Ishikawa (cell line): ENCODE results near the gene FOXO6.

Experiments used
- CEBPB ChIP-seq: IDR thresholded peaks from 2 replicates; pipeline ENCODE4 v1.6.1; 2012
- EGR1 ChIP-seq: IDR thresholded peaks from 2 replicates; pipeline ENCODE4 v1.6.1; 2012
- EP300 ChIP-seq: IDR thresholded peaks from 2 replicates; pipeline ENCODE4 v1.6.1; 2012; ENCODE audit warnings: borderline replicate concordance
- REST ChIP-seq: IDR thresholded peaks from 2 replicates; pipeline ENCODE4 v1.6.1; 2012; ENCODE audit warnings: low read depth, mild to moderate bottlenecking
- TAF1 ChIP-seq: IDR thresholded peaks from 2 replicates; pipeline ENCODE4 v1.6.1; 2012; ENCODE audit warnings: low read depth, mild to moderate bottlenecking
- TCF12 ChIP-seq: IDR thresholded peaks from 2 replicates; pipeline ENCODE4 v1.6.1; 2012; ENCODE audit warnings: low read depth
- TEAD4 ChIP-seq: IDR thresholded peaks from 2 replicates; pipeline ENCODE4 v1.6.1; 2012

DNA sequence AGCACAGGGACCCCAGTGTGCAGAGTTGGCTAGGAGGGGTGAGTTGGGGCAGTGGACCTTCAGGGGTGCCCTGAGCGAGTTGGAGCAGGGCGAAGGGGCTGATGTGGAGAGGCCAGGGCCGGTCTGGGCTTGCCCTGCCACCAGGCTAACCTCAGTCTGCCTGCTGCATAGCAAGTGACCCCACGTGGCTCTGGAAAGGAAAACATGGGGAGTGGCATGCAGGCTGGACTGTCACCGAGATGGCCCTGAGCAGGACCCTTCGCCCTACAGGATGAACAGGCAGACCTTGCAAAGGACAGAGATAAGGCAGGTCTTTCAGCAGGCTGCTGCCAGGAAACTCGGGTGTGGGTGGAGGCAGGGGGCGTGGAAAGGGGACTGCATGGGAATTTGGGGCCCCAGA lies 51.5 kb downstream of the FOXO6 start:
- TF ChIP-seq TEAD4 = no peak
- TF ChIP-seq TAF1 = no peak
- no peak for TF ChIP-seq CEBPB
- no peak for TF ChIP-seq EP300
- no peak for TF ChIP-seq REST
- TF ChIP-seq EGR1 = no peak
- no peak for TF ChIP-seq TCF12
